GM12891 (cell line): ENCODE results near the gene ICAM2.

Source experiments
- POLR2A ChIP-seq: IDR thresholded peaks from 2 replicates; pipeline ENCODE4 v1.6.1; 2011; ENCODE audit warnings: low read depth, low read length, control low read depth
- POLR2AphosphoS5 ChIP-seq: IDR thresholded peaks from 2 replicates; pipeline ENCODE4 v1.6.1; 2011; ENCODE audit warnings: low read depth, low read length, control low read depth
- POU2F2 ChIP-seq: IDR thresholded peaks from 2 replicates; pipeline ENCODE4 v1.6.1; 2011; ENCODE audit warnings: low read depth, mild to moderate bottlenecking, control low read depth, low read length, moderate library complexity
- SPI1 ChIP-seq: IDR thresholded peaks from 2 replicates; pipeline ENCODE4 v1.6.1; 2011; ENCODE audit warnings: low read depth, low read length, control low read depth
- TAF1 ChIP-seq: IDR thresholded peaks from 2 replicates; pipeline ENCODE4 v1.6.1; 2011; ENCODE audit warnings: low read depth, low read length, control low read depth

DNA sequence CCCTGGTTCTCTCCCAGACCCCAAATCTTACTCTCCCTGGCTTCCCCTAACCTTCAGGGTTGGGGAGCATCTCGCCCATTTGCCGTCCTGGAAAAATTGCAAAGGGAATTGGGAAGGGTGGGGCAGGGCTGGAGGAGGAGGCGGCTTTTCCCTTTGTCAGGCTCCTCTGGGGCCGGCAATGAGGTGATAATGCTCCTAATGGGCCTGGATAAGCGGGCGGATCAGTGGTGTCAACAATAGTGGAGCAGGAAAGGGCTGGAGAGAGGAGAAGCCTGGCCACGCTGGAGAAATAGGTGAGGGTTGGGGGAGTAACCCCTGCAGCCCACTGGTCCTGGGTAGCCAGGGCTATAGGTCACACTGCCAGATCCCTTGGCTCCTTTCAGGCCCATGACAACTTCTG is 60.0 kb downstream of the ICAM2 start:
- TF ChIP-seq POLR2AphosphoS5 (no peak), POLR2A (no peak), TAF1 (no peak), SPI1 (no peak), POU2F2 (no peak)
